IMR-90 (cell line): Measurements from ENCODE around the gene COL5A3. TPM values are rescaled to one million over a fixed set of nuclear protein-coding genes. Genes with fewer than 3 reads are reported as not detected.

Experiments
- ATAC-seq: fragments of 200-7000 bp; cut with Tn5 transposase; 2 replicates; pipeline ENCODE4 v1.9.1; 2020; ENCODE audit warnings: low read depth, mild to moderate bottlenecking, moderate library complexity
- BruUV-seq: library from RNA; stranded (reverse); fragments of 400-500 nt; replicated peaks from 2 replicates; lab custom pipeline; 2021; lab: Mats Ljungman, UMichigan
- CTCF ChIA-PET: fragments of 300-600 bp; formaldehyde crosslinking; extraction: SDS; loops from one replicate; lab custom pipeline; 2021; ENCODE audit warnings: antibody characterized with exemption; lab: Yijun Ruan, JAX
- POLR2A ChIA-PET: fragments of 300-600 bp; sonication (Branson Sonifier 250); formaldehyde crosslinking; loops from one replicate; lab custom pipeline; 2022; ENCODE audit warnings: antibody characterized with exemption; ENCODE audit not compliant: unreplicated experiment; lab: Charles Lee
- DNase-seq: peaks from one replicate; pipeline ENCODE4 v3.0.0; 2013
- H2AFZ ChIP-seq: replicated peaks from 2 replicates; pipeline ENCODE3; 2013; ENCODE audit warnings: low read length, mild to moderate bottlenecking; ENCODE audit not compliant: poor library complexity
- H2AK5ac ChIP-seq: 2 replicates; pipeline ENCODE4 v1.6.1; 2013; ENCODE audit warnings: low read depth, low read length, inconsistent platforms
- H2AK9ac ChIP-seq: replicated peaks from 2 replicates; pipeline ENCODE3; 2013; ENCODE audit warnings: mild to moderate bottlenecking, low read depth, low read length, moderate library complexity; ENCODE audit not compliant: poor library complexity
- H2BK120ac ChIP-seq: 2 replicates; pipeline ENCODE4 v1.6.1; 2013; ENCODE audit warnings: low read depth, low read length, inconsistent platforms
- H2BK15ac ChIP-seq: 3 replicates; pipeline ENCODE4 v1.6.1; 2013; ENCODE audit warnings: low read depth, low read length, inconsistent platforms
- H2BK20ac ChIP-seq: 2 replicates; pipeline ENCODE4 v1.6.1; 2013; ENCODE audit warnings: low read depth, mild to moderate bottlenecking, inconsistent platforms, low read length, moderate library complexity
- H2BK5ac ChIP-seq: 2 replicates; pipeline ENCODE4 v1.6.1; 2013; ENCODE audit warnings: mild to moderate bottlenecking, low read depth, low read length, inconsistent platforms; ENCODE audit not compliant: poor library complexity, severe bottlenecking
- H3K14ac ChIP-seq: replicated peaks from 2 replicates; pipeline ENCODE4 v1.6.1; 2013; ENCODE audit warnings: low read depth, low read length, inconsistent platforms
- H3K18ac ChIP-seq: 2 replicates; pipeline ENCODE4 v1.6.1; 2013; ENCODE audit warnings: low read depth, low read length, control low read depth
- H3K23ac ChIP-seq: 2 replicates; pipeline ENCODE4 v1.6.1; 2013; ENCODE audit warnings: low read depth, low read length, inconsistent platforms
- H3K27ac ChIP-seq: 2 replicates; pipeline ENCODE4 v1.5.1; 2013; ENCODE audit warnings: mild to moderate bottlenecking, control low read depth, low read length; ENCODE audit not compliant: insufficient read depth
- H3K27me3 ChIP-seq: 2 replicates; pipeline ENCODE4 v1.6.1; 2013; ENCODE audit warnings: low read length; ENCODE audit not compliant: control insufficient read depth, insufficient read depth
- H3K36me3 ChIP-seq: 2 replicates; pipeline ENCODE4 v1.6.1; 2013; ENCODE audit warnings: low read length, mixed read lengths; ENCODE audit not compliant: control insufficient read depth, insufficient read depth
- H3K4ac ChIP-seq: 2 replicates; pipeline ENCODE4 v1.6.1; 2013; ENCODE audit warnings: low read depth, low read length, inconsistent platforms
- H3K4me1 ChIP-seq: 2 replicates; pipeline ENCODE4 v1.6.1; 2013; ENCODE audit warnings: low read length, mixed read lengths; ENCODE audit not compliant: control insufficient read depth, insufficient read depth
- H3K4me2 ChIP-seq: 2 replicates; pipeline ENCODE4 v1.6.1; 2013; ENCODE audit warnings: low read depth, mild to moderate bottlenecking, control low read depth, low read length, moderate library complexity
- H3K4me3 ChIP-seq: 2 replicates; pipeline ENCODE4 v1.5.1; 2013; ENCODE audit warnings: low read depth, mild to moderate bottlenecking, control low read depth, low read length, moderate library complexity; ENCODE audit not compliant: insufficient read depth
- H3K56ac ChIP-seq: 2 replicates; pipeline ENCODE4 v1.6.1; 2013; ENCODE audit warnings: low read length, inconsistent platforms; ENCODE audit not compliant: insufficient read depth; ENCODE audit errors: extremely low read depth
- H3K79me1 ChIP-seq, 2 experiments: 2 replicates each; pipeline ENCODE4 v1.6.1; 2013; ENCODE audit warnings: low read length in 2 of 2, inconsistent platforms in 1 of 2, low read depth in 1 of 2
- H3K9ac ChIP-seq: 2 replicates; pipeline ENCODE4 v1.6.1; 2013; ENCODE audit warnings: low read depth, low read length, control low read depth
- H3K9me1 ChIP-seq: 2 replicates; pipeline ENCODE4 v1.6.1; 2013; ENCODE audit warnings: low read length, inconsistent platforms; ENCODE audit not compliant: insufficient read depth
- H3K9me3 ChIP-seq: 2 replicates; pipeline ENCODE4 v1.6.1; 2013; ENCODE audit warnings: low read length; ENCODE audit not compliant: control insufficient read depth, insufficient read depth
- H4K20me1 ChIP-seq: 2 replicates; pipeline ENCODE4 v1.6.1; 2013; ENCODE audit warnings: low read length, inconsistent platforms; ENCODE audit not compliant: insufficient read depth
- H4K5ac ChIP-seq: 2 replicates; pipeline ENCODE4 v1.6.1; 2013; ENCODE audit warnings: mild to moderate bottlenecking, low read depth, low read length, control low read depth
- H4K8ac ChIP-seq, 2 experiments: 2 replicates each; pipeline ENCODE4 v1.6.1; 2013; ENCODE audit warnings: low read depth in 2 of 2, low read length in 2 of 2, control low read depth in 1 of 2, inconsistent platforms in 1 of 2
- H4K91ac ChIP-seq: 2 replicates; pipeline ENCODE4 v1.6.1; 2013; ENCODE audit warnings: low read depth, low read length, inconsistent platforms; ENCODE audit not compliant: insufficient read depth
- BHLHE40 ChIP-seq: fragments of 150-350 bp; IDR thresholded peaks from 2 replicates; pipeline ENCODE4 v1.6.1; 2016; ENCODE audit warnings: mild to moderate bottlenecking, low read depth, low read length
- CEBPB ChIP-seq: IDR thresholded peaks from 2 replicates; pipeline ENCODE4 v1.6.1; 2012; ENCODE audit warnings: low read depth, low read length, improper control_type of control experiment
- CHD1 ChIP-seq: IDR thresholded peaks from 2 replicates; pipeline ENCODE4 v1.6.1; 2012; ENCODE audit warnings: low read depth, low read length, improper control_type of control experiment
- FOS ChIP-seq: fragments of 150-350 bp; IDR thresholded peaks from 2 replicates; pipeline ENCODE4 v1.6.1; 2016; ENCODE audit warnings: low read depth, low read length
- MAFK ChIP-seq: IDR thresholded peaks from 2 replicates; pipeline ENCODE4 v1.6.1; 2012; ENCODE audit warnings: low read depth, low read length, improper control_type of control experiment
- MAZ ChIP-seq: IDR thresholded peaks from 2 replicates; pipeline ENCODE4 v1.6.1; 2012; ENCODE audit warnings: low read depth, mild to moderate bottlenecking, low read length, improper control_type of control experiment, moderate library complexity, borderline replicate concordance
- MXI1 ChIP-seq: IDR thresholded peaks from 2 replicates; pipeline ENCODE4 v1.6.1; 2012; ENCODE audit warnings: low read depth, mild to moderate bottlenecking, low read length, moderate library complexity, borderline replicate concordance
- NFE2L2 ChIP-seq: fragments of 150-350 bp; IDR thresholded peaks from 2 replicates; pipeline ENCODE4 v1.6.1; 2016; ENCODE audit warnings: low read depth, mild to moderate bottlenecking, low read length
- POLR2A ChIP-seq: IDR thresholded peaks from 2 replicates; pipeline ENCODE4 v1.6.1; 2012; ENCODE audit warnings: mild to moderate bottlenecking, low read depth, low read length
- RAD21 ChIP-seq: IDR thresholded peaks from 2 replicates; pipeline ENCODE4 v1.6.1; 2012; ENCODE audit warnings: low read length, improper control_type of control experiment
- RCOR1 ChIP-seq: IDR thresholded peaks from 2 replicates; pipeline ENCODE4 v1.6.1; 2012; ENCODE audit warnings: mild to moderate bottlenecking, low read length, improper control_type of control experiment; ENCODE audit not compliant: insufficient replicate concordance
- RFX5 ChIP-seq: IDR thresholded peaks from 2 replicates; pipeline ENCODE4 v1.8.0; 2012; ENCODE audit warnings: low read depth, mild to moderate bottlenecking, low read length, moderate library complexity
- SMC3 ChIP-seq: fragments of 150-350 bp; IDR thresholded peaks from 2 replicates; pipeline ENCODE4 v1.6.1; 2016; ENCODE audit warnings: low read depth, mild to moderate bottlenecking, antibody characterized with exemption, low read length, moderate library complexity
- WGBS, 2 experiments: methylation state at CpG; one replicate each; pipeline versions ENCODE4 v1.1.5 to v1.1.7; 2013; ENCODE audit warnings: missing lambda C conversion rate in 2 of 2; ENCODE audit not compliant: insufficient read length in 1 of 2; ENCODE audit errors: extremely low coverage in 2 of 2; 5-methylcytosine and 5-hydroxymethylcytosine counted together
- dilution Hi-C: fragments of 300-500 bp; cut with HindIII; formaldehyde crosslinking; loops from one replicate; pipeline ENCODE4 v1.14.3; 2018; ENCODE audit warnings: low sequenced_read_pairs; ENCODE audit not compliant: unreplicated experiment
- in situ Hi-C: fragments of 300-500 bp; cut with MboI; formaldehyde crosslinking; loops from 3 replicates; pipeline ENCODE4 v1.14.3; 2019; ENCODE audit warnings: low sequenced_read_pairs, inconsistent platforms, mixed read lengths
- intact Hi-C: fragments of 100-400 bp; cut with micrococcal nuclease; formaldehyde crosslinking; loops from 2 replicates; pipeline ENCODE4 v1.10.0; 2022
- polyA plus RNA-seq, 3 experiments: library from polyadenylated mRNA; depleted of rRNA; stranded (reverse); fragments of >200 nt; gene quantifications; 2 replicates each; pipeline ENCODE4 v1.2.3, GENCODE V29; 2012; ENCODE audit warnings: low replicate concordance in 1 of 3
- total RNA-seq: library from RNA; depleted of rRNA; stranded (reverse); fragments of >200 nt; gene quantifications from 2 replicates; pipeline ENCODE4 v1.2.3, GENCODE V29; 2012
- TF ChIP-seq, protein P1 (sequence below): fragments of 150-350 bp; IDR thresholded peaks from 2 replicates; pipeline ENCODE4 v1.6.1; 2016; ENCODE audit warnings: low read depth, mild to moderate bottlenecking, low read length, moderate library complexity, borderline replicate concordance
- TF ChIP-seq, protein P2 (sequence below): fragments of 150-350 bp; IDR thresholded peaks from 2 replicates; pipeline ENCODE4 v1.6.1; 2017; ENCODE audit warnings: mild to moderate bottlenecking, antibody characterized with exemption, low read length, low read depth
- TF ChIP-seq, protein P3 (sequence below): conservative IDR thresholded peaks from 2 replicates; pipeline ENCODE4 v1.5.1; 2012; ENCODE audit warnings: mild to moderate bottlenecking, low read depth, low read length, improper control_type of control experiment

COL5A3 gene
- total and polyA plus RNA-seq, 2 of the 4 experiments (the other 2 are of a cell fraction), result 0.54 to 1.5 TPM

DNA sequence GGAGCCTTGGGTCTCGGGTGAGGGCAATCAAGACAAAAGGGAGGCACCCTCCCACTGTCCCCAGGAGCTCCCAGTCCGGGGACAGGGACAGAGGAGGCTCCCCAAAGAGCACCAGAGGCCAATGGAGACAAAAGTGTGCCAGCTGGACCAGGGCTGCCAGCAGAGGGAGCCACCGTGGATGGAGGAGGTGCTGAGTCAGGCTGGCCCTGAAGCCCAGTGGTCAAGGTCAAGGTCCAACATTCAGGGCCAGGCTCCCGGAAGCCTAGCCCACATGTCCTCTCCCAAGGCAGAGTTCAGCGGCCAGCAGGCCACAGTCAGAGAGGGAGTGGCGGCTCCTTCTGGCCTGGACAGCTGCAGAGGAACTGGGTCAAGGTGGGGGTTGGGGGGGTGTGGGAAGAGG, 8.4 kb downstream of the COL5A3 start:
- Histone ChIP-seq H4K8ac (no peak overlapping the region), H4K20me1 (no peaks in the 10 kb centered on the region), H3K23ac (no peak overlapping the region), H3K79me1 (no peaks in the 10 kb centered on the region; a peak in 1 of 4 replicates), H2AK9ac (peak overlapping the region; percentile 24), H2BK5ac (no peak overlapping the region), H2BK20ac (no peak overlapping the region), H3K27me3 (no peaks in the 10 kb centered on the region), H4K91ac (no peak overlapping the region), H3K36me3 (peaks cover 4% of the 10 kb centered on the region), H2AFZ (peak overlapping the region; percentile 58), H2AK5ac (no peak overlapping the region; the same call in 1 of the 2 replicates), H3K9ac (no peak overlapping the region), H3K4me2 (no peak overlapping the region), H3K4ac (no peak overlapping the region; the same call in 1 of the 2 replicates), H2BK120ac (no peak overlapping the region), H3K4me1 (peaks cover 2% of the 10 kb centered on the region; the same call in 1 of the 2 replicates), H3K18ac (no peak overlapping the region), H4K5ac (no peak overlapping the region), H3K9me3 (no peaks in the 10 kb centered on the region), H3K27ac (no peak overlapping the region), H3K9me1 (peaks cover 10% of the 10 kb centered on the region; the same call in 1 of the 2 replicates), H2BK15ac (no peak overlapping the region), H3K56ac (no peak overlapping the region), H3K4me3 (no peak overlapping the region), H3K14ac (no peak overlapping the region)
- TF ChIP-seq RCOR1 (no peak), NFE2L2 (peak; percentile 28; the same call in 1 of the 2 replicates), SMC3 (peak; percentile 47; the same call in 1 of the 2 replicates), POLR2A (no peak), FOS (no peak), MAZ (peak; percentile 22; the same call in 1 of the 2 replicates), BHLHE40 (no peak), CEBPB (no peak), RFX5 (no peak), MAFK (peak; percentile 44; the same call in 1 of the 2 replicates), MXI1 (no peak), CHD1 (no peak), RAD21 (peak; percentile 28; the same call in 1 of the 2 replicates)
- TF ChIP-seq, protein P1, sequence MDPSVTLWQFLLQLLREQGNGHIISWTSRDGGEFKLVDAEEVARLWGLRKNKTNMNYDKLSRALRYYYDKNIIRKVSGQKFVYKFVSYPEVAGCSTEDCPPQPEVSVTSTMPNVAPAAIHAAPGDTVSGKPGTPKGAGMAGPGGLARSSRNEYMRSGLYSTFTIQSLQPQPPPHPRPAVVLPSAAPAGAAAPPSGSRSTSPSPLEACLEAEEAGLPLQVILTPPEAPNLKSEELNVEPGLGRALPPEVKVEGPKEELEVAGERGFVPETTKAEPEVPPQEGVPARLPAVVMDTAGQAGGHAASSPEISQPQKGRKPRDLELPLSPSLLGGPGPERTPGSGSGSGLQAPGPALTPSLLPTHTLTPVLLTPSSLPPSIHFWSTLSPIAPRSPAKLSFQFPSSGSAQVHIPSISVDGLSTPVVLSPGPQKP, result no peak
- TF ChIP-seq, protein P2, sequence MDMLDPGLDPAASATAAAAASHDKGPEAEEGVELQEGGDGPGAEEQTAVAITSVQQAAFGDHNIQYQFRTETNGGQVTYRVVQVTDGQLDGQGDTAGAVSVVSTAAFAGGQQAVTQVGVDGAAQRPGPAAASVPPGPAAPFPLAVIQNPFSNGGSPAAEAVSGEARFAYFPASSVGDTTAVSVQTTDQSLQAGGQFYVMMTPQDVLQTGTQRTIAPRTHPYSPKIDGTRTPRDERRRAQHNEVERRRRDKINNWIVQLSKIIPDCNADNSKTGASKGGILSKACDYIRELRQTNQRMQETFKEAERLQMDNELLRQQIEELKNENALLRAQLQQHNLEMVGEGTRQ, result no peak
- TF ChIP-seq, protein P3, sequence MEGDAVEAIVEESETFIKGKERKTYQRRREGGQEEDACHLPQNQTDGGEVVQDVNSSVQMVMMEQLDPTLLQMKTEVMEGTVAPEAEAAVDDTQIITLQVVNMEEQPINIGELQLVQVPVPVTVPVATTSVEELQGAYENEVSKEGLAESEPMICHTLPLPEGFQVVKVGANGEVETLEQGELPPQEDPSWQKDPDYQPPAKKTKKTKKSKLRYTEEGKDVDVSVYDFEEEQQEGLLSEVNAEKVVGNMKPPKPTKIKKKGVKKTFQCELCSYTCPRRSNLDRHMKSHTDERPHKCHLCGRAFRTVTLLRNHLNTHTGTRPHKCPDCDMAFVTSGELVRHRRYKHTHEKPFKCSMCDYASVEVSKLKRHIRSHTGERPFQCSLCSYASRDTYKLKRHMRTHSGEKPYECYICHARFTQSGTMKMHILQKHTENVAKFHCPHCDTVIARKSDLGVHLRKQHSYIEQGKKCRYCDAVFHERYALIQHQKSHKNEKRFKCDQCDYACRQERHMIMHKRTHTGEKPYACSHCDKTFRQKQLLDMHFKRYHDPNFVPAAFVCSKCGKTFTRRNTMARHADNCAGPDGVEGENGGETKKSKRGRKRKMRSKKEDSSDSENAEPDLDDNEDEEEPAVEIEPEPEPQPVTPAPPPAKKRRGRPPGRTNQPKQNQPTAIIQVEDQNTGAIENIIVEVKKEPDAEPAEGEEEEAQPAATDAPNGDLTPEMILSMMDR, result peak; percentile 41
- in situ Hi-C loops (loop anchor here (5.0 kb wide), 1 partner anchor 65 kb away; the partner anchor contains the start of gene OLFM2), intact Hi-C loops (loop anchor here (2.0 kb wide), 1 partner anchor 25 kb away; no protein-coding TSS in a partner anchor), dilution Hi-C loops (no loop called here)
- no CpG with 5 or more reads among the region's 6 CpGs for WGBS, 2 experiments
- POLR2A ChIA-PET, result no interaction called here
- DNase-seq, result no peak
- no TSS peak for BruUV-seq
- ATAC-seq, result no peak
- CTCF ChIA-PET, result interaction anchor here (1.7 to 3.9 kb wide), 4 partner anchors 14 to 56 kb away, joined by 6 to 16 read pairs (median 10); no protein-coding TSS in a partner anchor
